ENCODE results near the gene FYB1.
"Not testable (repeated sequence)": the region's sequence is repeated elsewhere in the genome, so short reads cannot be mapped to it uniquely, and the experiment has no call there.

FYB1 gene

GRCh38 chr5:39187831-39188731 lies 31.3 kb downstream of the FYB1 start:
- DNase-seq (ENCODE audit: low read depth in 2 of 2), result no peak

- DNase-seq (ENCODE audit: low read depth in 2 of 2), result no peak
Measured at GRCh38 chr5:39186722-39187539, 32.4 kb downstream of the FYB1 start.

- no peak for DNase-seq (ENCODE audit: low read depth in 2 of 2)
Measured at GRCh38 chr5:39186289-39186688, 33.1 kb downstream of the FYB1 start.

GRCh38 chr5:39185761-39186160 lies 33.6 kb downstream of the FYB1 start:
- no peak for DNase-seq (ENCODE audit: low read depth in 2 of 2)

- DNase-seq (ENCODE audit: low read depth in 2 of 2), result not testable (repeated sequence)
Measured at GRCh38 chr5:39179561-39179960, 39.8 kb downstream of the FYB1 start.

GRCh38 chr5:39178861-39179260 lies 40.5 kb downstream of the FYB1 start:
- DNase-seq (ENCODE audit: low read depth in 2 of 2), result no peak

GRCh38 chr5:39178171-39178570 lies 41.2 kb downstream of the FYB1 start:
- DNase-seq (ENCODE audit: low read depth in 2 of 2), result no peak

GRCh38 chr5:39177631-39177964 lies 41.8 kb downstream of the FYB1 start:
- DNase-seq (ENCODE audit: low read depth in 2 of 2), result no peak

- no peak for DNase-seq (ENCODE audit: low read depth in 2 of 2)
Measured at GRCh38 chr5:39176759-39177630, 42.4 kb downstream of the FYB1 start.

- DNase-seq (ENCODE audit: low read depth in 2 of 2), result no peak
Measured at GRCh38 chr5:39175273-39175955, 43.9 kb downstream of the FYB1 start.

GRCh38 chr5:39173069-39173468 lies 46.3 kb downstream of the FYB1 start:
- no peak for DNase-seq (ENCODE audit: low read depth in 2 of 2)

GRCh38 chr5:39172593-39172992 lies 46.8 kb downstream of the FYB1 start:
- no peak for DNase-seq (ENCODE audit: low read depth in 2 of 2)

GRCh38 chr5:39171647-39172046 lies 47.7 kb downstream of the FYB1 start:
- DNase-seq (ENCODE audit: low read depth in 2 of 2), result no peak

GRCh38 chr5:39169081-39169480 lies 50.3 kb downstream of the FYB1 start:
- no peak for DNase-seq (ENCODE audit: low read depth in 2 of 2)

GRCh38 chr5:39167972-39168342 lies 51.4 kb downstream of the FYB1 start:
- DNase-seq (ENCODE audit: low read depth in 2 of 2), result no peak

- DNase-seq (ENCODE audit: low read depth in 2 of 2), result no peak
Measured at GRCh38 chr5:39167141-39167971, 52.0 kb downstream of the FYB1 start.

GRCh38 chr5:39164529-39165402 lies 54.6 kb downstream of the FYB1 start:
- no peak for DNase-seq (ENCODE audit: low read depth in 2 of 2)

- no peak for DNase-seq (ENCODE audit: low read depth in 2 of 2)
Measured at GRCh38 chr5:39164016-39164415, 55.3 kb downstream of the FYB1 start.

- DNase-seq (ENCODE audit: low read depth in 2 of 2), result no peak
Measured at GRCh38 chr5:39161578-39161977, 57.8 kb downstream of the FYB1 start.
